Keratinocyte (primary cell): ENCODE measurements around the gene HDAC9. TPM values are rescaled to one million over a fixed set of nuclear protein-coding genes. Genes with fewer than 3 reads are reported as not detected.

Source experiments
- DNase-seq: peaks from one replicate; pipeline ENCODE4 v3.0.0-alpha.2; 2011; ENCODE audit warnings: low read depth, missing footprints, low spot score
- FAIRE-seq: peaks from 2 replicates; lab custom pipeline; 2011; peaks lifted over from hg19 to GRCh38; lab: Jason Lieb, UNC
- H2AFZ ChIP-seq: 2 replicates; pipeline ENCODE4 v1.6.0; 2012; ENCODE audit warnings: low read length, control low read depth, inconsistent platforms; ENCODE audit not compliant: control insufficient read depth
- H3K27ac ChIP-seq: 2 replicates; pipeline ENCODE4 v1.5.1; 2011; ENCODE audit warnings: low read length; ENCODE audit not compliant: control insufficient read depth, insufficient read depth
- H3K27me3 ChIP-seq: 3 replicates; pipeline ENCODE4 v1.6.0; 2011; ENCODE audit warnings: low read length; ENCODE audit not compliant: control insufficient read depth, insufficient read depth; ENCODE audit errors: extremely low read depth
- H3K36me3 ChIP-seq, 2 experiments: 2 replicates in 1 of 2; 3 replicates in 1 of 2; pipeline ENCODE4 v1.5.1; 2011; ENCODE audit warnings: low read length in 2 of 2, mild to moderate bottlenecking in 1 of 2; ENCODE audit not compliant: control insufficient read depth in 2 of 2, insufficient read depth in 2 of 2; ENCODE audit errors: extremely low read depth in 1 of 2
- H3K4me1 ChIP-seq: 3 replicates; pipeline ENCODE4 v1.5.1; 2011; ENCODE audit warnings: low read length; ENCODE audit not compliant: control insufficient read depth, insufficient read depth; ENCODE audit errors: extremely low read depth
- H3K4me2 ChIP-seq: 3 replicates; pipeline ENCODE4 v1.6.0; 2011; ENCODE audit warnings: low read depth, low read length; ENCODE audit not compliant: control insufficient read depth, insufficient read depth; ENCODE audit errors: extremely low read depth
- H3K4me3 ChIP-seq, 3 experiments: fragments of 200-600 bp in 1 of 3; sonication (generic) in 1 of 3; 2 replicates in 2 of 3; 3 replicates in 1 of 3; pipeline ENCODE4 v1.5.1; 2011 to 2016; ENCODE audit warnings: low read length in 3 of 3, mild to moderate bottlenecking in 3 of 3, control low read depth in 2 of 3, inconsistent platforms in 1 of 3, low read depth in 1 of 3, mixed read lengths in 1 of 3, mixed run types in 1 of 3, moderate library complexity in 1 of 3; ENCODE audit not compliant: control insufficient read depth in 2 of 3, insufficient read depth in 2 of 3; ENCODE audit errors: extremely low read depth in 1 of 3
- H3K79me2 ChIP-seq: 2 replicates; pipeline ENCODE4 v1.6.0; 2012; ENCODE audit warnings: low read length; ENCODE audit not compliant: control insufficient read depth, insufficient read depth
- H3K9ac ChIP-seq: 3 replicates; pipeline ENCODE4 v1.6.0; 2011; ENCODE audit warnings: low read length; ENCODE audit not compliant: control insufficient read depth, insufficient read depth; ENCODE audit errors: extremely low read depth
- H3K9me1 ChIP-seq: 3 replicates; pipeline ENCODE4 v1.6.0; 2011; ENCODE audit warnings: low read length; ENCODE audit not compliant: control insufficient read depth, insufficient read depth; ENCODE audit errors: extremely low read depth
- H3K9me3 ChIP-seq: 2 replicates; pipeline ENCODE4 v1.5.1; 2012; ENCODE audit warnings: low read depth, low read length; ENCODE audit not compliant: control insufficient read depth
- H4K20me1 ChIP-seq: 3 replicates; pipeline ENCODE4 v1.6.0; 2011; ENCODE audit warnings: low read length; ENCODE audit not compliant: control insufficient read depth, insufficient read depth; ENCODE audit errors: extremely low read depth
- EZH2 ChIP-seq: IDR thresholded peaks from one replicate; pipeline ENCODE4 v1.6.1; 2012; ENCODE audit warnings: inconsistent platforms, mild to moderate bottlenecking, low read length, moderate library complexity
- dilution Hi-C: fragments of 300-500 bp; cut with MboI; formaldehyde crosslinking; loops from one replicate; pipeline ENCODE4 v1.7.0; 2020; ENCODE audit warnings: low sequenced_read_pairs; ENCODE audit not compliant: extremely low pct_ligation_motif_present
- polyA plus RNA-seq, 5 experiments: library from polyadenylated mRNA; depleted of rRNA in 3 of 5; stranded (reverse) in 3 of 5; stranded (forward) in 1 of 5; unstranded in 1 of 5; fragments of >200 nt; gene quantifications; 1 replicate in 1 of 5; 2 replicates in 3 of 5; 3 replicates in 1 of 5; pipeline versions ENCODE4 v1.2.1 to v1.2.3, GENCODE V29; 2011 to 2012; ENCODE audit warnings: missing spikeins in 2 of 5, low read depth in 1 of 5, low replicate concordance in 1 of 5
- TF ChIP-seq, protein P1 (sequence below), 3 experiments: IDR thresholded peaks in 1 of 3; conservative IDR thresholded peaks in 1 of 3; optimal IDR thresholded peaks in 1 of 3; 2 replicates in 2 of 3; 3 replicates in 1 of 3; pipeline versions ENCODE3 to v1.5.1; 2011; ENCODE audit warnings: low read length in 3 of 3, mild to moderate bottlenecking in 3 of 3, moderate library complexity in 2 of 3, control low read depth in 1 of 3, inconsistent platforms in 1 of 3; ENCODE audit not compliant: insufficient read depth in 2 of 3; ENCODE audit errors: extremely low read depth in 1 of 3

HDAC9 gene
- polyA plus RNA-seq, 1 donor (not counting 4 experiments of a cell fraction or from before 2014, with no cell fraction given) = 24.6 TPM

DNA sequence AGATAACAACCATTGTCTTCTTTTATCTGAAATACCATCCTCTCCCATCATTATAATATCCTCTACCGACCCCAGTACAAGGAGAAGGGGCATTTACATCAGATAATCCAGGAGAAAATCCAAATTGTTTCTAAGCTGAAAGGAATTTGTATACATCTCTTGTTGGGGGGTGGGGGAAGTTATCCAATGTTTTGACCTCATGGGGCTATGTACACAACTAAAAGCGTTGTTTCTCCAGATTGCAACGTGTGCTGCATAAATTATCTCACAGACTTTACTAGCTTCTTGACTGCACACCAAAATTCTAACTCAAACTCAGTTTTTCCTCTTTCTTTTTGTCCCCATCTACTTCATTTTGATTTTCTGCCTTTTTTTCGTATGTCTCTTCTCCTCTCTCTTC lies 465.2 kb downstream of the HDAC9 start:
- FAIRE-seq (no peak), DNase-seq (no peak)
- no peak overlapping the region for H2AFZ ChIP-seq
- no peaks in the 10 kb centered on the region for H3K9me3 ChIP-seq
- H3K79me2 ChIP-seq = no peaks in the 10 kb centered on the region
- no peaks in the 10 kb centered on the region for H3K27me3 ChIP-seq
- no peaks in the 10 kb centered on the region for H3K36me3 ChIP-seq
- H3K4me1 ChIP-seq = no peaks in the 10 kb centered on the region
- no peak overlapping the region for H3K4me2 ChIP-seq
- TF ChIP-seq, protein P1, sequence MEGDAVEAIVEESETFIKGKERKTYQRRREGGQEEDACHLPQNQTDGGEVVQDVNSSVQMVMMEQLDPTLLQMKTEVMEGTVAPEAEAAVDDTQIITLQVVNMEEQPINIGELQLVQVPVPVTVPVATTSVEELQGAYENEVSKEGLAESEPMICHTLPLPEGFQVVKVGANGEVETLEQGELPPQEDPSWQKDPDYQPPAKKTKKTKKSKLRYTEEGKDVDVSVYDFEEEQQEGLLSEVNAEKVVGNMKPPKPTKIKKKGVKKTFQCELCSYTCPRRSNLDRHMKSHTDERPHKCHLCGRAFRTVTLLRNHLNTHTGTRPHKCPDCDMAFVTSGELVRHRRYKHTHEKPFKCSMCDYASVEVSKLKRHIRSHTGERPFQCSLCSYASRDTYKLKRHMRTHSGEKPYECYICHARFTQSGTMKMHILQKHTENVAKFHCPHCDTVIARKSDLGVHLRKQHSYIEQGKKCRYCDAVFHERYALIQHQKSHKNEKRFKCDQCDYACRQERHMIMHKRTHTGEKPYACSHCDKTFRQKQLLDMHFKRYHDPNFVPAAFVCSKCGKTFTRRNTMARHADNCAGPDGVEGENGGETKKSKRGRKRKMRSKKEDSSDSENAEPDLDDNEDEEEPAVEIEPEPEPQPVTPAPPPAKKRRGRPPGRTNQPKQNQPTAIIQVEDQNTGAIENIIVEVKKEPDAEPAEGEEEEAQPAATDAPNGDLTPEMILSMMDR (optimal IDR thresholded peaks at IDR 0.05 in 1 of 3, IDR thresholded peaks at IDR 0.05 in 1 of 3, conservative IDR thresholded peaks at IDR 0.05 in 1 of 3; ENCODE audit: extremely low read depth in 1 of 3, insufficient read depth in 2 of 3, low read length in 3 of 3) = no peak
- TF ChIP-seq EZH2 = no peak
- no peak overlapping the region for H3K27ac ChIP-seq
- dilution Hi-C loops = no loop called here
- no peak overlapping the region for H3K4me3 ChIP-seq
- no peak overlapping the region for H3K9ac ChIP-seq
- no peaks in the 10 kb centered on the region for H4K20me1 ChIP-seq
- no peaks in the 10 kb centered on the region for H3K9me1 ChIP-seq

DNA sequence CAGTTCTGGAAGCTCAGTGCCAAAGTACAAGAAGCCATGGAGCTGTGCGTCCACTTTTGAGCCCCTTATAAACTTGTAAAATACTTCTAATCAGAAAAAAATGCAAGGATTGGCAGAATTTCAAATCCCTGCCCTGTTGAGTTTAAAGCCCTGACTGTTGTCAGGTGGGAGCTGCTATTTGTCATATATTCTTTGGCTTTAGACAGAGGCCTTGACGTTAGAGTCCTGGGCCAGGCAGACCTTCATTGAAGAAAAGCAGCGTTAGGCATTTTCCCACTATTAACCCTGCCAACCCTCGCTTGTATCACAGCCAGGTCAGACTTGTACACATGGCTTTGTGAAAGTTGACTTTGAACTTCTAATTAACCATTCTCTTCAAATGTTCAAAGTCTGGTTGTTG lies 466.5 kb downstream of the HDAC9 start:
- H3K9me3 ChIP-seq = no peaks in the 10 kb centered on the region
- no peaks in the 10 kb centered on the region for H4K20me1 ChIP-seq
- no peak overlapping the region for H3K4me3 ChIP-seq
- no peak overlapping the region for H3K27ac ChIP-seq
- no peaks in the 10 kb centered on the region for H3K4me1 ChIP-seq
- no peaks in the 10 kb centered on the region for H3K27me3 ChIP-seq
- DNase-seq (no peak), FAIRE-seq (no peak)
- no peak overlapping the region for H3K4me2 ChIP-seq
- H3K79me2 ChIP-seq = no peaks in the 10 kb centered on the region
- H3K36me3 ChIP-seq = no peaks in the 10 kb centered on the region
- H2AFZ ChIP-seq = no peak overlapping the region
- TF ChIP-seq EZH2 = no peak
- TF ChIP-seq, protein P1 (optimal IDR thresholded peaks at IDR 0.05 in 1 of 3, IDR thresholded peaks at IDR 0.05 in 1 of 3, conservative IDR thresholded peaks at IDR 0.05 in 1 of 3; ENCODE audit: extremely low read depth in 1 of 3, insufficient read depth in 2 of 3, low read length in 3 of 3) = no peak
- H3K9ac ChIP-seq = no peak overlapping the region
- H3K9me1 ChIP-seq = no peaks in the 10 kb centered on the region
- dilution Hi-C loops = no loop called here
